Hepatocyte (in vitro differentiated cells): ENCODE data around the gene CNTNAP2.

ENCODE experiments used
- CTCF ChIP-seq: fragments of 200-600 bp; sonication (generic); IDR thresholded peaks from 2 replicates; pipeline ENCODE4 v1.5.1; 2016; ENCODE audit warnings: antibody characterized with exemption, mild to moderate bottlenecking; ENCODE audit not compliant: poor library complexity
- EZH2phosphoT487 ChIP-seq: fragments of 200-600 bp; sonication (generic); IDR thresholded peaks from one replicate; pipeline ENCODE4 v1.6.1; 2018; ENCODE audit warnings: antibody characterized with exemption, mild to moderate bottlenecking, low read depth, moderate library complexity; ENCODE audit not compliant: unreplicated experiment, severe bottlenecking

GRCh38 chr7:148107443-148108127 is 1991.0 kb downstream of the CNTNAP2 start:
- TF ChIP-seq CTCF, result no peak
- TF ChIP-seq EZH2phosphoT487, result no peak
